SK-N-SH (cell line): Measurements from ENCODE around the gene MAN1A1.

Source experiments
- EP300 ChIP-seq, 2 experiments: IDR thresholded peaks; 2 replicates each; pipeline versions ENCODE4 v1.4.0 to v1.6.1; 2012; ENCODE audit warnings: borderline replicate concordance in 1 of 2, low read depth in 1 of 2, low read length in 1 of 2
- GABPA ChIP-seq: IDR thresholded peaks from 2 replicates; pipeline ENCODE4 v1.4.0; 2012; ENCODE audit warnings: low read depth, mild to moderate bottlenecking
- MXI1 ChIP-seq: IDR thresholded peaks from 2 replicates; pipeline ENCODE4 v1.6.1; 2012; ENCODE audit warnings: mild to moderate bottlenecking, low read depth, low read length, improper control_type of control experiment
- POLR2AphosphoS5 ChIP-seq: IDR thresholded peaks from 2 replicates; pipeline ENCODE4 v1.6.1; 2012; ENCODE audit warnings: low read depth, low read length
- RAD21 ChIP-seq: IDR thresholded peaks from 2 replicates; pipeline ENCODE4 v1.6.1; 2012; ENCODE audit warnings: mild to moderate bottlenecking, low read length
- RXRA ChIP-seq: IDR thresholded peaks from 2 replicates; pipeline ENCODE4 v1.4.0; 2012; ENCODE audit warnings: low read depth, mild to moderate bottlenecking, borderline replicate concordance
- TF ChIP-seq, protein P1 (sequence below): fragments of 200-600 bp; sonication (generic); IDR thresholded peaks from 2 replicates; pipeline ENCODE4 v1.6.1; 2017; ENCODE audit warnings: antibody characterized with exemption, mild to moderate bottlenecking, moderate library complexity
- TF ChIP-seq, protein P2 (sequence below): IDR thresholded peaks from 2 replicates; pipeline ENCODE4; 2012
- TF ChIP-seq, protein P3 (sequence below): IDR thresholded peaks from 2 replicates; pipeline ENCODE4 v1.4.0; 2012; ENCODE audit warnings: low read depth

DNA sequence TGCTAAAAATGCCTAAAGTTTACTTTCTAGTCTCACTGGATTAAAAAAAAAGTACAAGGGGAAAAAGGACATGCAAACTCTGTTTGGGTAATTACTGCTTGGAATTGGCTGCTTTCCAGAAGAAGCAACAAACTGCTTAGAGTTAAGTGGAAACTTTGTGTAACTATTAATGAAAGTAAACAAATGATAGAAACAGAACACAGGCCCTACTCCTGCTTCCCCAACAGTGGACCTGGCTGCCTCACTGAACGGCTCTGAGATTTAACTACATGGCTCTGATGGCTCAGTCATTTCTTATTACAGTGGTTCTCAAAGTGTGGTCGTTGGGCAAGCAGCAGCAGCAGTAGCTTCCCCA lies 108.5 kb downstream of the MAN1A1 start:
- no peak for TF ChIP-seq GABPA
- no peak for TF ChIP-seq POLR2AphosphoS5
- no peak for TF ChIP-seq RXRA
- TF ChIP-seq, protein P1, sequence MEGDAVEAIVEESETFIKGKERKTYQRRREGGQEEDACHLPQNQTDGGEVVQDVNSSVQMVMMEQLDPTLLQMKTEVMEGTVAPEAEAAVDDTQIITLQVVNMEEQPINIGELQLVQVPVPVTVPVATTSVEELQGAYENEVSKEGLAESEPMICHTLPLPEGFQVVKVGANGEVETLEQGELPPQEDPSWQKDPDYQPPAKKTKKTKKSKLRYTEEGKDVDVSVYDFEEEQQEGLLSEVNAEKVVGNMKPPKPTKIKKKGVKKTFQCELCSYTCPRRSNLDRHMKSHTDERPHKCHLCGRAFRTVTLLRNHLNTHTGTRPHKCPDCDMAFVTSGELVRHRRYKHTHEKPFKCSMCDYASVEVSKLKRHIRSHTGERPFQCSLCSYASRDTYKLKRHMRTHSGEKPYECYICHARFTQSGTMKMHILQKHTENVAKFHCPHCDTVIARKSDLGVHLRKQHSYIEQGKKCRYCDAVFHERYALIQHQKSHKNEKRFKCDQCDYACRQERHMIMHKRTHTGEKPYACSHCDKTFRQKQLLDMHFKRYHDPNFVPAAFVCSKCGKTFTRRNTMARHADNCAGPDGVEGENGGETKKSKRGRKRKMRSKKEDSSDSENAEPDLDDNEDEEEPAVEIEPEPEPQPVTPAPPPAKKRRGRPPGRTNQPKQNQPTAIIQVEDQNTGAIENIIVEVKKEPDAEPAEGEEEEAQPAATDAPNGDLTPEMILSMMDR: no peak
- TF ChIP-seq EP300 (IDR thresholded peaks at IDR 0.05; ENCODE audit: borderline replicate concordance in 1 of 2, low read depth in 1 of 2, low read length in 1 of 2): no peak
- TF ChIP-seq, protein P2, sequence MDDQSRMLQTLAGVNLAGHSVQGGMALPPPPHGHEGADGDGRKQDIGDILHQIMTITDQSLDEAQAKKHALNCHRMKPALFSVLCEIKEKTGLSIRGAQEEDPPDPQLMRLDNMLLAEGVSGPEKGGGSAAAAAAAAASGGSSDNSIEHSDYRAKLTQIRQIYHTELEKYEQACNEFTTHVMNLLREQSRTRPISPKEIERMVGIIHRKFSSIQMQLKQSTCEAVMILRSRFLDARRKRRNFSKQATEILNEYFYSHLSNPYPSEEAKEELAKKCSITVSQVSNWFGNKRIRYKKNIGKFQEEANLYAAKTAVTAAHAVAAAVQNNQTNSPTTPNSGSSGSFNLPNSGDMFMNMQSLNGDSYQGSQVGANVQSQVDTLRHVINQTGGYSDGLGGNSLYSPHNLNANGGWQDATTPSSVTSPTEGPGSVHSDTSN: no peak
- TF ChIP-seq MXI1: no peak
- no peak for TF ChIP-seq RAD21
- TF ChIP-seq, protein P3, sequence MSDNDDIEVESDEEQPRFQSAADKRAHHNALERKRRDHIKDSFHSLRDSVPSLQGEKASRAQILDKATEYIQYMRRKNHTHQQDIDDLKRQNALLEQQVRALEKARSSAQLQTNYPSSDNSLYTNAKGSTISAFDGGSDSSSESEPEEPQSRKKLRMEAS: no peak
